Colonic mucosa (tissue), 4 donors: ENCODE data around the gene FHOD3. TPM values are rescaled to one million over a fixed set of nuclear protein-coding genes. Genes with fewer than 3 reads are reported as not detected.

Source experiments
- DNase-seq: peaks from one replicate; pipeline ENCODE4 v3.0.0-alpha.2; 2020
- H3K27ac ChIP-seq: fragments of 200-600 bp; one replicate; pipeline ENCODE4 v1.8.0; 2021
- H3K27me3 ChIP-seq: fragments of 200-600 bp; one replicate; pipeline ENCODE4 v1.8.0; 2021
- H3K36me3 ChIP-seq: fragments of 200-600 bp; one replicate; pipeline ENCODE4 v1.8.0; 2021
- H3K4me1 ChIP-seq: fragments of 200-600 bp; one replicate; pipeline ENCODE4 v1.8.0; 2021; ENCODE audit warnings: mild to moderate bottlenecking
- H3K4me3 ChIP-seq: fragments of 200-600 bp; one replicate; pipeline ENCODE4 v1.8.0; 2021
- H3K9ac ChIP-seq, 2 donors: one replicate each; pipeline ENCODE4 v1.7.0; 2013; ENCODE audit warnings: control low read depth in 2 of 2, low read depth in 2 of 2, low read length in 2 of 2
- H3K9me3 ChIP-seq: fragments of 200-600 bp; one replicate; pipeline ENCODE4 v1.8.0; 2021
- intact Hi-C: fragments of 100-400 bp; cut with DNase I; formaldehyde crosslinking; loops from one replicate; pipeline ENCODE4 v1.14.1; 2022
- total RNA-seq, 2 donors: library from RNA; stranded (reverse); fragmentation: NEBNext Ultra II Directional in 1 of 2; extraction: Animal tissue kit (Norgen Biotek cat#: 25700) in 1 of 2; gene quantifications; one replicate each; pipeline ENCODE4 v1.2.1, GENCODE V29; 2021
- TF ChIP-seq, protein P1 (sequence below): fragments of 200-600 bp; IDR thresholded peaks from one replicate; pipeline ENCODE4 v1.8.0; 2022; ENCODE audit warnings: antibody characterized with exemption, mild to moderate bottlenecking
- donor health status: healthy.
- donor health status: DM: no; HTN: no; CAD: no.
- donor health status: DM: no; HTN: no; CAD: no.

FHOD3 gene
- total RNA-seq, 2 donors from 2014 or later: 2.5 to 4.1 TPM

DNA sequence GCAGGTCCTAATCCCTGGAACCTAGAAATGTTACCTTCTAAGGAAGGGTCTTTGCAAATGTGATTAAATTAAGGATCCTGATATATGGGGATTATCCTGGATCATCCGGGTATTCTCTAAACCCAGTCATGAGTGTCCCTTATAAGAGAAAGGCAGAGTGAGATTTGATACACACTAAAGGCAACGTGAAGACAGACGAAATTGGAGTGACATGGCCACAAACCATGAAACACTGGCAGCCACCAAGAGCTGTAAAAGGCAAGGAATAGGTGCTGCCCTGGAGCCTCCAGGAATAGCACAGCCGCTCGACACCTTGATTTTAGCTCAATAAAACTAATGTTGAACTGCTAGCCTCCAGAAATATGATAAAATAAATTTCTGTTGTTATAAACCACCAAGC lies 486.3 kb downstream of the FHOD3 start:
- DNase-seq: no peak
- TF ChIP-seq, protein P1, sequence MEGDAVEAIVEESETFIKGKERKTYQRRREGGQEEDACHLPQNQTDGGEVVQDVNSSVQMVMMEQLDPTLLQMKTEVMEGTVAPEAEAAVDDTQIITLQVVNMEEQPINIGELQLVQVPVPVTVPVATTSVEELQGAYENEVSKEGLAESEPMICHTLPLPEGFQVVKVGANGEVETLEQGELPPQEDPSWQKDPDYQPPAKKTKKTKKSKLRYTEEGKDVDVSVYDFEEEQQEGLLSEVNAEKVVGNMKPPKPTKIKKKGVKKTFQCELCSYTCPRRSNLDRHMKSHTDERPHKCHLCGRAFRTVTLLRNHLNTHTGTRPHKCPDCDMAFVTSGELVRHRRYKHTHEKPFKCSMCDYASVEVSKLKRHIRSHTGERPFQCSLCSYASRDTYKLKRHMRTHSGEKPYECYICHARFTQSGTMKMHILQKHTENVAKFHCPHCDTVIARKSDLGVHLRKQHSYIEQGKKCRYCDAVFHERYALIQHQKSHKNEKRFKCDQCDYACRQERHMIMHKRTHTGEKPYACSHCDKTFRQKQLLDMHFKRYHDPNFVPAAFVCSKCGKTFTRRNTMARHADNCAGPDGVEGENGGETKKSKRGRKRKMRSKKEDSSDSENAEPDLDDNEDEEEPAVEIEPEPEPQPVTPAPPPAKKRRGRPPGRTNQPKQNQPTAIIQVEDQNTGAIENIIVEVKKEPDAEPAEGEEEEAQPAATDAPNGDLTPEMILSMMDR: no peak
- no peaks in the 10 kb centered on the region for H3K4me1 ChIP-seq
- H3K27ac ChIP-seq: no peak overlapping the region
- no peaks in the 10 kb centered on the region for H3K36me3 ChIP-seq
- H3K9me3 ChIP-seq: no peaks in the 10 kb centered on the region
- no peaks in the 10 kb centered on the region for H3K27me3 ChIP-seq
- H3K9ac ChIP-seq: no peak overlapping the region
- no peak overlapping the region for H3K4me3 ChIP-seq
- intact Hi-C loops: no loop called here

DNA sequence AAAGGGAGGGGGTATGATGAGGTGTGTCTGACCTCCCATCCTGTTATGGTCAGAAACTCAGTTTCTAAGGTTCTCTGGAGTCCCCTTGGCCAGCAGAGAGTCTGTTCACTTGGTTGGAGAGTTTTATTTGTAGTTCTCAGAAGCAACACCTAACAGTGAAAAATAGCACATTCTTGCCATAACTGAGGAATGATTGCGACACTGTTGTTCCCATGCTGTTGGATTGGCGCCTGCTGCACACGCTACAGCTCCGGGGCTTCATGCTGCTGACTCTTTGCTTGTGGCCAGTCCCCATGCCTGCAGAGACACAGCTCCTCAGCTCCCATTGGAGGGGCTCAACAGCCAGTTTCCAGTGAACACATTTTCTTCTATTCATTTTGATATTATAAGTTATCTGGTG lies 489.2 kb downstream of the FHOD3 start:
- TF ChIP-seq, protein P1: no peak
- H3K36me3 ChIP-seq: no peaks in the 10 kb centered on the region
- intact Hi-C loops: no loop called here
- H3K27ac ChIP-seq: no peak overlapping the region
- no peaks in the 10 kb centered on the region for H3K27me3 ChIP-seq
- no peak overlapping the region for H3K9ac ChIP-seq
- no peak for DNase-seq
- no peaks in the 10 kb centered on the region for H3K4me1 ChIP-seq
- H3K4me3 ChIP-seq: no peak overlapping the region
- no peaks in the 10 kb centered on the region for H3K9me3 ChIP-seq

DNA sequence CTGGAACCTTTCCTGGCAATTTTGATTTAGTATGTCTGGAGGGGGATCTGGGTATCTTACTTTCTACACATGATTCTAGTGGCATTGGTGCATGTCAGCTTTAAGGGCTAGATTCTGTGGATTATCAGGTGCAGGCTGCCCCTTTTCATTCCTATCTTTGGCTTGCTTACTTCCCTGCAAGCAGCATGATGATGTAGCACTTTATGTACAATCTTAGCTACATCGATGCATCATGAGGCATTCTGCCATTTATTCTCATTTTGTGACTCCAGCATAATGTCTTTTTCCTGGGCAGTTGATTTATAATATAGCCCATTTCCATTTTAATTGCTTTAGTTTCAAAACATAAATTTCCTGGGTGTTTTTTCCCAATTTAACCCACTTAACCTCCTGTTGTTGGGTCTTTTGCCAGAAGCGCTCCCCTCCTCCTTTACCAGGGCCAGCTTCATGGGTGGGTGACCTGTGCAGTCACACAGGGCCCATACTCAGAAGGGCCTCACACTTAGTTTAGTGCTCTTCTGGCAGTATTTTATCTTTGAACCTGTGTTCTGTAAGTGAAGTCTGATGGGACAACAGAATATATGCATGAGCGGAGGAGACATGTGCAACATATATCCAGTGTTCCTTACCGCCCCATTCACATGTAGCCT lies 495.2 kb downstream of the FHOD3 start:
- Histone ChIP-seq H3K4me3 (no peak overlapping the region), H3K4me1 (no peaks in the 10 kb centered on the region), H3K9ac (no peak overlapping the region), H3K27ac (no peak overlapping the region), H3K36me3 (no peaks in the 10 kb centered on the region), H3K27me3 (no peaks in the 10 kb centered on the region), H3K9me3 (no peaks in the 10 kb centered on the region)
- no peak for DNase-seq
- TF ChIP-seq, protein P1: no peak
- intact Hi-C loops: no loop called here

DNA sequence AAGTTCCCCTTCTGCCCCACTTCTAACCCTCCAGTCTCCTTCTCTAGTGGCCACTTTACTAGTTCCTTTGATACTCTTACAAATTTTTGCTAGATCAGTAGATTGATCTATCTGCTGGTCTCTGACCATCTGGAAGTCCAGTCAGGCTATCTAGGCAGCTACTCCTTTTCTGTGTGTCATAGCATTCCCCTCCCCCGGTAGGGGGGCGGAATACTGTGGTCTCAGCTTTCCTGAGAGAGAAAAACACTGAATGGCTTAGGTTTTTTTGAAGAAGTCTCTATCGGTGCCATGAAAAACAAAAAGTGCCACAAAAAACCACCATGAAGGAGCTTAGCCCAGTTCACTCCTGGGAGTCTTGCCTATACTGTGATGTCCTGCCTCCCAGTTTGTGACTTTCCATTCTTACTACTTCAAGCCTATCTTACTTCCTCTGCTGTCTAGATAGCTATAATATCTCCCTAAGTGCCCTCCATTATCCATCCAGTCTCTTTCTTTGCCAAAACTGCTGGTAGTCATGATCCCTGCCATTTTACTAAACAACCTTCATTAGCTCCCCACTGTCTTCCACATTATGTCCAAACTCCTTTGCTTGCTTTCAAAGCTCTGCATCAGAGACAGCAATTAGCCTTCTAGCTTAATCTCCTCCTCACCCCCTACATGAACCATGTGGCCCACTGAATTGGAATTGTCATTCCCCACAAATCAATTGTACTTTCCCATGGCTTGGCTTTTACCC lies 501.4 kb downstream of the FHOD3 start:
- TF ChIP-seq, protein P1: no peak
- DNase-seq: no peak
- no peak overlapping the region for H3K9ac ChIP-seq
- no peaks in the 10 kb centered on the region for H3K36me3 ChIP-seq
- H3K4me1 ChIP-seq: no peaks in the 10 kb centered on the region
- H3K9me3 ChIP-seq: no peaks in the 10 kb centered on the region
- H3K27me3 ChIP-seq: no peaks in the 10 kb centered on the region
- H3K4me3 ChIP-seq: no peak overlapping the region
- no peak overlapping the region for H3K27ac ChIP-seq
- intact Hi-C loops: no loop called here

DNA sequence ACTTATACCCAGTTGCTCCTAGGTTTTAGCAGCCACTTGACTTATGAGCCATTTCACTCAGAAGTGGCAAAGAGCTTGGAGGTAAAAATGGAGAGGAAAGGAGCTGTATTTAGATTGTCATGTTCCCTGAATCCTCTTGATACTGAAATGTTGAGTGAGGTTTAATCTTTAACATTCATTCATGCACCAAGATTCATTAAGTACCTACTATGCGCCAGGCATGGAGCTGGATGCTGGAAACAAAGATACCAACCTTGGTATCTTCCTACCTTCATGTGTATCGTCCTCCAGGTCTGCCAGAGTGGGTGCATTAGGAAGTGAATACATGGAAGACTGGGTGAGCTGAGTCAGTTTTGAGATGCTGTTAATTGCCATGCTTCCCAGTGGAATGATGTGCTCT lies 507.6 kb downstream of the FHOD3 start:
- intact Hi-C loops: no loop called here
- Histone ChIP-seq H3K4me3 (no peak overlapping the region), H3K9ac (no peak overlapping the region)

More for the DNA sequence above, 507.6 kb downstream of the FHOD3 start:
- H3K27ac ChIP-seq: no peak overlapping the region
- no peaks in the 10 kb centered on the region for H3K9me3 ChIP-seq
- no peaks in the 10 kb centered on the region for H3K27me3 ChIP-seq
- no peak for DNase-seq
- H3K36me3 ChIP-seq: no peaks in the 10 kb centered on the region
- TF ChIP-seq, protein P1: no peak
- H3K4me1 ChIP-seq: no peaks in the 10 kb centered on the region
